ENCODE measurements around the gene CDH13. TPM values are rescaled to one million over a fixed set of nuclear protein-coding genes. Genes with fewer than 3 reads are reported as not detected.

Gene CDH13
- polyA plus RNA-seq, 3 donors = 8.2 to 11.2 (median 10.3) TPM

- no peak for DNase-seq
Observed at GRCh38 chr16:82993926-82994325, 367.2 kb downstream of the CDH13 start.

- no peak for DNase-seq
Observed at GRCh38 chr16:82995286-82995923, 368.6 kb downstream of the CDH13 start.

- DNase-seq = peak; percentile 9
Observed at GRCh38 chr16:82995924-82996441, 369.2 kb downstream of the CDH13 start.

- DNase-seq = no peak
Observed at GRCh38 chr16:82996814-82997213, 370.0 kb downstream of the CDH13 start.

GRCh38 chr16:82999711-83000110 lies 372.9 kb downstream of the CDH13 start:
- no peak for DNase-seq

GRCh38 chr16:83002351-83003334 lies 375.9 kb downstream of the CDH13 start:
- DNase-seq = no peak

GRCh38 chr16:83004868-83005652 lies 378.3 kb downstream of the CDH13 start:
- DNase-seq = no peak

GRCh38 chr16:83005653-83006160 lies 378.9 kb downstream of the CDH13 start:
- DNase-seq = no peak

GRCh38 chr16:83010776-83011720 lies 384.3 kb downstream of the CDH13 start:
- DNase-seq = no peak

- no peak for DNase-seq
Observed at GRCh38 chr16:83011939-83012338, 385.2 kb downstream of the CDH13 start.

GRCh38 chr16:83013071-83013470 lies 386.3 kb downstream of the CDH13 start:
- DNase-seq = no peak

GRCh38 chr16:83019963-83020362 lies 393.2 kb downstream of the CDH13 start:
- no peak for DNase-seq

- no peak for DNase-seq
Observed at GRCh38 chr16:83021045-83021444, 394.3 kb downstream of the CDH13 start.

GRCh38 chr16:83021746-83022145 lies 395.0 kb downstream of the CDH13 start:
- DNase-seq = no peak

GRCh38 chr16:83023011-83023410 lies 396.2 kb downstream of the CDH13 start:
- DNase-seq = no peak

- DNase-seq = no peak
Observed at GRCh38 chr16:83023640-83024039, 396.9 kb downstream of the CDH13 start.

GRCh38 chr16:83027973-83028372 lies 401.2 kb downstream of the CDH13 start:
- no peak for DNase-seq

- DNase-seq = no peak
Observed at GRCh38 chr16:83029467-83029866, 402.7 kb downstream of the CDH13 start.

GRCh38 chr16:83031524-83031923 lies 404.8 kb downstream of the CDH13 start:
- no peak for DNase-seq

GRCh38 chr16:83037102-83037501 lies 410.3 kb downstream of the CDH13 start:
- DNase-seq = no peak

- DNase-seq = no peak
Observed at GRCh38 chr16:83037884-83038283, 411.1 kb downstream of the CDH13 start.
